GM18867 (cell line): ENCODE data around the gene GSTCD.
"Not testable (repeated sequence)": the region's sequence is repeated elsewhere in the genome, so short reads cannot be mapped to it uniquely, and the experiment has no call there.

Source experiments
- ATAC-seq: cut with Tn5 transposase; IDR thresholded peaks from one replicate; pipeline ENCODE4 v1.9.1; 2021; ENCODE audit warnings: mild to moderate bottlenecking, moderate library complexity; ENCODE audit not compliant: unreplicated experiment

The GSTCD gene, protein sequence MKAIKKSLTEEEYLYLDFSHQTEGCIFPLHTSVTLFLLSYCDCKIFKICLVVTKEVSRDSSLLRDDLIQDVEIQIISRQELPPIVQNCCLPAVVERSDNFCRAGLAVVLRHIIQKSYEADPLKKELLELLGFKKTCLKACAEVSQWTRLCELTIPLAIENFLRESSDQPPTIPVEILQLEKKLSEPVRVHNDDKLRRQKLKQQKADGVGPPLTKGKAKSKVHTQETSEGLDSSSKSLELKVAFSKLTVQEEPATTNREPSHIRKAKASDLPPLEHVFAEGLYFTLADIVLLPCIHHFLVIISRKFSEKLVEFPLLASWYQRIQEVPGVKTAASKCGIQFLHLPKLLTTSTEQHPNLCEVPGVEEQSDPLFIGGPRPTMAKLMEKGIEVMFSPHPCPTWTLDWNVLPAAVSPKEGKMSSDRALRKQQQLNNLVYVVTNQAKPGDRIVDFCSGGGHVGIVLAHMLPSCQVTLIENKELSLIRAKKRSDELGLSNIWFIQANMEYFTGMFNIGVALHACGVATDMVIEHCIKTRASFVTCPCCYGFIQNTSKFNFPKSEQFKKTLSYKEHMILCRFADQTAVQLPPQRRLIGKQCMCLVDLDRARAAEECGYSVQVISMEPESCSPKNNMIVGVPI

DNA sequence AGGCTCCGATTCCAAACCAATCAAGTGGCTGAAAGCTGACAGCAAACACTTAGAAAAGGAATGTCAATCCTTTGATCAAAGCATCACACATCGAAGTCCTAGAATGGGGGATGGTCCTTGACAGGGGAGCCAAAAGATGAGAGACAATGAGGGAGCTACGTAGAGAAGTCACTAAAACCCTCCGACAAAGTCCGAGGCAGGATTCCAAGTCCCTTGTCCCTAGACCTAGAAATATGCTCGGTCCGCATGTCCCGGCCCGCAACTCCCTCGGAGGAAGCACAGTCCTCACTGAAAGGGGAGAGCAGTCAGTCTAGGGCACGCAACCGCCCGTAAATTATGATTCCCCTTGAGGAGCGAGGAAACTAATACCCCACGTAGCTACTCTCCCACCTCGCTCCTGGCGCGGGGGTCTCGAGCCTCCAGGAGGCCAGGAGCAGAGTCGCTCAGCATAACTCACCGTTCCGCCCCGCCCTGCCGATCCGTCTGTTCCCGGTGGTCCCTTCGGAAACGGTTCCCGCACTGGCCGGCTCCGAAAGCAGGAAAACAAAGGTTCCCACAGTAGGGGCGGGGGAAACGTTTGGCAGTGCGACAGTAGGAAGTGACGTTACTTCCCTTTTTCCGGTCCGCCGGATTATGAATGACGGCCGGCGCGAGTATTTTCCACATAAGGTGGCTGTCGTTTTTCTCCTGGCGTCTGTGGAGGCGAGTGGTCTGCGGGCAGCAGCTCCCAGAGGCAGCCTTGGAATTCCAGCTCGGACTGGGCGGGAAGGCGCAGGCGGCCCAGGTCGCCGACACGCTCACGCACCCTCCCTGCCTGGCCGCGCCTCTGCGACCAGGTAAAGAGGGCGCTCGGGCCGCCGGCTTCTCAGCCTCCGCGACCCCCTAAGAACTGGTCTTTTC, at the start of gene GSTCD, which contains the start of gene INTS12:
Gene GSTCD (plus strand): TSS at position 604 of the 900 bp plus-strand sequence. CDS start 8,830 bp downstream, outside the sequence.
Gene INTS12 (minus strand): TSS at position 509 of the 900 bp plus-strand sequence. CDS start 8,684 bp downstream, outside the sequence.
- ATAC-seq = peak; percentile 89

DNA sequence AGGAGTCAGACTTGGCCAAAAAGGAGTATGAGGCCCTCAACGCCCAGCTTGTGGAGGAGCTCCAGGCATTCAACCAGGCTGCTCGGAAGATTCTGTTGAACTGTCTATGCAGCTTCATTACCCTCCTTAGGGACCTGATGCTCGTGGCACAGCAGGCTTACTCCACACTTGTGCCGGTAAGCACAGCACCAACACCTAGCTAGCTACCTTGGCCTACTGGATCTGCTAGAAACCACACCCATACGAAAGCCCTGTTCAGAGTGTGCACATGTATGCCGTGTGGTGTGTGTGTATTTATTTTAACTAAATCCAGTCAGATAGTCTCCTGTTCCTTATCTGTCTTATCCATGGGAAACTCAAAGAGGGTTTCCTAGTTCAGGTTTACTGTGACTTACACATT, 49.4 kb upstream of the GSTCD start:
- no peak for ATAC-seq

GRCh38 chr4:105661028-105661427, 47.6 kb upstream of the GSTCD start:
- ATAC-seq = no peak

DNA sequence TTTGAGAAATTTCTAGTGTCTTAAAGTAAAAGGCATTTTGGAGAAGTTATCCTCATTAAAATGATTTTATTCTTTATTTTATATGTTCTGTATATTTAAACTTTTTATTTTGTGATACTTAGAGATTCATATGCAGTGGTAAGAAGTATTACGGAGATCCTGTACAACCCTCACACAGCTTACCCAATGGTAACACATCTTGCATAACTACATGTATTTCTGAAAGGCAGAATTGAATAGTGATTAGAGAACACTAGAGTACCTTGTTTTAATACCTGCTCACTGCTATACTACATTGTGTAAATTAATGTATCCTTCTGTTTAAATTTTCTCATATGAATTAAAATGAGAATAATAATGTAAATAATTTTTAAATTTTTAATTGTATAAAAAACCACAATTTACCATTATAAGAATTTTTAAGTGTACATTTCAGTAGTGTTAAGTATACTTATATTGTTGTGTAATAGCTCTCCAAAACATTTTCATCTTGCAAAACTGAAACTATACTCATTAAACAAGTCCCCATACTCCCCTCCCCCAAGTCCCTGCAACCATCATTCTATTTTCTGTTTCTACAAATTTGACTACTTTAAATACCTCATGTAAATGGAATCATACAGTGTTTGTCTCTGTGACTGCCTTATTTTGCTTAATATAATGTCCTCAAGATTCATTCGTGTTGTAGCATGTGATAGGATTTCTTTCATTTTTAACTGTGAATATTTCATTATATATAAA, 45.5 kb upstream of the GSTCD start:
- ATAC-seq = no peak

- ATAC-seq = peak; percentile 60
These were observed 41.9 kb upstream of the GSTCD start for GRCh38 chr4:105666693-105667092.

DNA sequence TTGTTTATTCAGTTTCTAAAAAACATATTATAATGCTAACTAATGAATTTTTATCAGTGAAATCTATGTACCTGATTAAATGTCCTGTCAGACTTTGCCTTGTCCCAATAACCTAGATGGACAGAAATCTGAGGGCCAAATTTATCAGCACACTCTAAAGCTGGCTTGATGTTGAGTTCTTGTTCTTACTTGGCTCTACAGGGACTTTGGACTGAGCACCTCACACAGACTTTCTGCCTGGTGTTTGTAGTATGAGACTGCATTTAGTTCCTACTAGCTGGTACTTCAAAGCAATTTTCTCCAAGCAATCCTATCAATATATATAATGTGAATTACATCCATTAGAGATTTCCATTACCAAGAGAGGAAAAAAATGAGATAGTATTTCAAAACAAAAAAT, 37.9 kb upstream of the GSTCD start:
- no peak for ATAC-seq

DNA sequence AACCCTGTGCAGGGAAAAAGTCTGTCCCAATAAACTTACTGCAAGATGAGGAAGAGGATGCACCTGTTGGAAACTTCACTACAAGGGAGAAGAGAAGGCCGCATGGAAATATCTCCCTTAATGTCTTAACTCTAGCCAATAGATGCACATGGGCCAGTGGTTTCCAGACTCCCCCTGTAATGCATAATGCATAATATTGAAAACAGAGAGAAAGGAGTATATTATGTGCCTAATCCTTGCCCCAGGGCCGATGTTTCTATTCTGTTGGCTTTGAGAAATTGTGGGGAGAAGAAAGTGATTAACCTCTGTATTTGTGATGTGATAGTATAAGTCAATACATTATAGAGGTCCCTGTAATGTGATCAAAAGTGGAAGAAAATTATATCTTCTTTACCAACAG, 37.3 kb upstream of the GSTCD start:
- no peak for ATAC-seq

DNA sequence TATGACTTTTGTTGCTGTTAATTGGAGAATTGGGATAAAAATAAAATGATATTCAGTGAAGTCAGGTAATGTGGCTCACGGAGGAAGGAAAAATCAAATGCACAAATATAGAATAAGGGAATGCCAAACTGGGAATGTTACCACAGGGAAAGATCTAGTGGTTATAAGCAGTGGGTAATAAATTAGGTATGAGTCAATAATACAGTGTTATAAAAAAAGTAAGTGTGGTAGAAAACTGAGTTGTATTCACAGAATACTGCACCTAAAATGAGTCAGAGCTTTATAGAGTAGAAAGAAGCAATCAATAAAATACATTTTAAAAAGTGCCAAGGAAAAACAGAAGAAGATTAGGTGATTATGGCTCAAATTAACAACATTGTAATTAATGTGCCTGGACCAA, 34.6 kb upstream of the GSTCD start:
- ATAC-seq = no peak

DNA sequence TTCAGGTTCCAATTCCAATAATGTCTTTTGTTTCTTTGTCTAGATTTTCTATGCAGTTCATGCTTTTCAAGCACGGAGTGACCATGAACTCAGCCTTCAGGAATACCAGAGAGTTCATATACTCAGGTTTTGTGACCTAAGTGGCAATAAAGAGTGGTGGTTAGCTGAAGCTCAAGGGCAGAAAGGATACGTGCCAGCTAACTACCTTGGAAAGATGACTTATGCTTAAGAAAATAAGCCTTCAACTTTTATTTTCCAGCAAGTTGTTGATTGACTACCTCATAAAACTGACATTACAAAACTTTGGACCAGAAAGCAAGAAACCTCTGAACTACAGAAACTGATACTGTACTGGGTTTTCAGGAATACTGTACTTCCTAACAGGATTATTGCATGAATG, 30.9 kb upstream of the GSTCD start:
- no peak for ATAC-seq

GRCh38 chr4:105679186-105679585, 29.4 kb upstream of the GSTCD start:
- ATAC-seq = no peak

GRCh38 chr4:105683038-105683437, 25.5 kb upstream of the GSTCD start:
- no peak for ATAC-seq

GRCh38 chr4:105686571-105686970, 22.0 kb upstream of the GSTCD start:
- ATAC-seq = no peak

- not testable (repeated sequence) for ATAC-seq
These were observed 13.8 kb upstream of the GSTCD start for GRCh38 chr4:105694812-105695211.

DNA sequence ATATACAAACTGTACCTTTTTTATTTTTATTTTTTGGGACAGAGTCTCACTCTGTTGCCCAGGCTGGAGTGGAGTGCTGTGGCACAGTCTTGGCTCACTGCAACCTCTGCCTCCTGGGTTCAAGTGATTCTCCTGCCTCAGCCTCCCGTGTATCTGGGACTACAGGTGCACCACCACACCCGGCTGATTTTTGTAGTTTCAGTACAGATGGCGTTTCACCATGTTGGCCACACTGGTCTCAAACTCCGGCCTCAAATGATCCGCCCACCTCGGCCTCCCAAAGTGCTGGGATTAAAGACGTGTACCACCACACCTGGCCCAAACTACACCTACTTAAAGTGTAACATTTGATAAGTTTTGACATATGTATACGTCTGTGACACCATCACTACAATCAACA, 12.8 kb upstream of the GSTCD start:
- ATAC-seq = not testable (repeated sequence)

GRCh38 chr4:105698607-105699006, 10.0 kb upstream of the GSTCD start:
- ATAC-seq = no peak

DNA sequence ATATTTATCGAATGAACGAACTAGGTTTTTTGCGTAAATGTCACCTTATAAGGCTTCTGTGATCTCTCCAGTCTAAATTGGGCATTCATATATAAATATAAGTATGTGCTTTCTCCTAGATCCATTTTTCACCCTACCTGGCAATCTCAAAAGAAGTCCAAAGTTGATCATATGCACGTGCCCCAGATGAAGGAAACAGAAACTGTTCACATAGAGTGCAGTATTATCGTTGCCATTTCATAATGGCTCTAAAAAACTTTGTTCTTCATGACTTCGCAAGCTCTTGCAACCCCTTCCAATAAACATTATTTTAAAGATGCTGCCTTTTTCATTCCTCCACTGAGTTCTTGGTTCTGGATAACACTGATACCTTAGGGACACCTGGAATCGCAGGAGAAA, 803 bp upstream of the GSTCD start:
- ATAC-seq = no peak

DNA sequence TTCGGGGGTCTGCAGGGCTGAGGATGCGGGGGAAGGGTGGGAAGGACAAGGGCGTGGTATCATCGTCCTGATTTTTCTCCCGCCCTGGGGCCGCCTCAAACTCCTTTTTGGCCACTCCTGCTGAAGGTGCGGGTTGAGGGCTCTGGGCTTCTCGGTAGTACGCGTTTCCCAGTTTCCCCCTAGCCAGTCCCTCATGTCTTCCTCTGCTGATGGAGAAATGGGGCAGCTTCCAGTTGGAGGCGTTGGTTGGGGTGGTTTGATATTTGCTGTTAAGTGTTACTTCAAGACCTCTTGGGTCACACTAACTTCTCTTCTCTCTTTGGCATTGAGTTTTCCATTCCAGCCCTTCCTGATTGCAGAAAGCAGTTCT, 482 bp downstream of the GSTCD start:
- peak; percentile 31 for ATAC-seq

DNA sequence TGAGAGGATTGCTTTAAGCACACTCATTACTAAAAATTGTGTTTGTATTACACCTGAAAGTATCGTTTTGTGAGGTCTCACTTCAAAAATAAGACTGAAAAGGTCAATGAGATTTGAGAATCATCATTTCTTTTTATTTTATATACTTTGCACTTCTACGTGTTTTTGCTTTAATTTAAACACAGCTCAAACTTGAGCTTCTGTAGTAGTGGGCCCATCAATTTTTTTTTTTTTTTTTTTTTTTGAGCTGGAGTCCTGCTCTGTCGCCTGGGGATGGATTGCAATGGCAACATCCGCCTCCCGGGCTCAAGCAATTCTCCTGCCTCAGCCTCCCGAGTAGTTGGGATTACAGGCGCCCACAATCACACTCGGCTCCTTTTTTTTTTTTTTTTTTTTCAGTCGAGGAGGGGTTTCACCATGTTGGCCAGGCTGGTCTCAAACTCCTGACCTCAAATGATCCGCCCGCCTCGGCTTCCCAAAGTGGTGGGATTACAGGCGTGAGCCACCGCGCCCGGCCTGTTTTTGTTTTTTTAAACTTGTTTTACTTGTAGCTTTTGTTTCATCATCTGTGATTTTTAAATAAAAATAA, 1.5 kb downstream of the GSTCD start:
- ATAC-seq = no peak

GRCh38 chr4:105710678-105711077, 2.1 kb downstream of the GSTCD start:
- ATAC-seq = no peak

DNA sequence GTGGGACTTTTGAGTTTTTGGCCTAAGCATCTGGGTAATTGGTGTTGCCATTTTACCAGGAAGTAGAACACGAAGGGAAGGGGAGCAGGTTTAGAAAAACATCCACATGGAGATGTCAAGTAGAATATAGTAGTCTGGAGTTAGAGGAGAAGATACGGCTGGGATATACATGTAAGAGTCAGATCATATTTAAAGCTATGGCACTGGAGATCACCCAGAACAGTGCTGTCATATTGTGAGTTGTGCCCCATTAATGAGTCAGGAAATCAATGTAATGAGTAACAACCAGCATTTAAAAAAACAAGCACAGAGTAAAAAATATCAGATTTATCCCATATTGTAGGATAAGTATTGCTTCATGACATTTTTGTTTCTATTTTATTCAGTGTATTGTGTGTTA, 4.2 kb downstream of the GSTCD start:
- no peak for ATAC-seq
